Measurements from ENCODE around the gene AXIN1.
"Not testable (repeated sequence)": the region's sequence is repeated elsewhere in the genome, so short reads cannot be mapped to it uniquely, and the experiment has no call there.

DNA sequence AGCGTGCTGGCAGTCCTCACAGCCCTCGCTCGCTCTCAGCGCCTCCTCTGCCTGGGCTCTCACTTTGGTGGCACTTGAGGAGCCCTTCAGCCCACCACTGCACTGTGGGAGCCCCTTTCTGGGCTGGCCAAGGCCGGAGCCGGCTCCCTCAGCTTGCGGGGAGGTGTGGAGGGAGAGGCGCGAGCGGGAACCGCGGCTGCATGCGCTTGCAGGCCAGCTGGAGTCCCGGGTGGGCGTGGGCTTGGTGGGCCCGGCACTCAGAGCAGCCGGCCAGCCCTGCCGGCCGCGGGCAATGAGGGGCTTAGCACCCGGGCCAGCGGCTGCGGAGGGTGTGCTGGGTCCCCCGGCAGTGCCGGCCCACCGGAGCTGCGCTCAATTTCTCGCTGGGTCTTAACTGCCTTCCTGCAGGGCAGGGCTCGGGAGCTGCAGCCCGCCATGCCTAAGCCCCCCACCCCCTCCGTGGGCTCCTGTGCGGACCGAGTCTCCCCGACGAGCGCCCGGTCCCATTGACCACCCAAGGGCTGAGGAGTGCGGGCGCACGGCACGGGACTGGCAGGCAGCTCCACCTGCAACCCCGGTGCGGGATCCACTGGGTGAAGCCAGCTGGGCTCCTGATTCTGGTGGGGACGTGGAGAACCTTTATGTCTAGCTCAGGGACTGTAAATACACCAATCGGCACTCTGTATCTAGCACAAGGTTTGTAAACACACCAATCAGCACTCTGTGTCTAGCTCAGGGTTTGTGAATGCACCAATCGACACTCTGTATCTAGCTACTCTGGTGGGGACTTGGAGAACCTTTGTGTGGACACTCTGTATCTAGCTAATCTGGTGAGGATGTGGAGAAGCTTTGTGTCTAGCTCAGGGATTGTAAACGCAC, 11.2 kb downstream of the AXIN1 start:
- TF ChIP-seq POLR2A (IDR thresholded peaks at IDR 0.05), result not testable (repeated sequence)
- TF ChIP-seq, protein P1, sequence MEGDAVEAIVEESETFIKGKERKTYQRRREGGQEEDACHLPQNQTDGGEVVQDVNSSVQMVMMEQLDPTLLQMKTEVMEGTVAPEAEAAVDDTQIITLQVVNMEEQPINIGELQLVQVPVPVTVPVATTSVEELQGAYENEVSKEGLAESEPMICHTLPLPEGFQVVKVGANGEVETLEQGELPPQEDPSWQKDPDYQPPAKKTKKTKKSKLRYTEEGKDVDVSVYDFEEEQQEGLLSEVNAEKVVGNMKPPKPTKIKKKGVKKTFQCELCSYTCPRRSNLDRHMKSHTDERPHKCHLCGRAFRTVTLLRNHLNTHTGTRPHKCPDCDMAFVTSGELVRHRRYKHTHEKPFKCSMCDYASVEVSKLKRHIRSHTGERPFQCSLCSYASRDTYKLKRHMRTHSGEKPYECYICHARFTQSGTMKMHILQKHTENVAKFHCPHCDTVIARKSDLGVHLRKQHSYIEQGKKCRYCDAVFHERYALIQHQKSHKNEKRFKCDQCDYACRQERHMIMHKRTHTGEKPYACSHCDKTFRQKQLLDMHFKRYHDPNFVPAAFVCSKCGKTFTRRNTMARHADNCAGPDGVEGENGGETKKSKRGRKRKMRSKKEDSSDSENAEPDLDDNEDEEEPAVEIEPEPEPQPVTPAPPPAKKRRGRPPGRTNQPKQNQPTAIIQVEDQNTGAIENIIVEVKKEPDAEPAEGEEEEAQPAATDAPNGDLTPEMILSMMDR (IDR thresholded peaks at IDR 0.05), result not testable (repeated sequence)

Data from thyroid gland (tissue), 4 donors.